Measurements from ENCODE around the gene PNN.

DNA sequence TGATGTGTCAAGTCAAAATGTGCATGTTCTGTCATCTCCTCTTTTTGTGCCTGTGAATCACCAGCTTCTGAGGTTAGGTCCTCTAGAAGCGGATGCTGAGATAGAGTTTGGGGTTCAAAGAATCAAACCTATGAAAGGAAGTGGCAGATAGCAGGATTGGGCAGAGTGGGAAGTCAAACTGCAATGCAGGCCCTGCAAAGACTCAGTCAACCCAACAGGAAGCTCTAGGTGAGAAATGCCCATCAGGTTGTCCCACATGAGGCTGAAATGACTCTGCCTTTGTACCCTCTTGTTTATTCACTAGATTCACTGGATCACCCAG is 54.1 kb downstream of the PNN start:
- TF ChIP-seq POLR2A (IDR thresholded peaks at IDR 0.05): no peak
- TF ChIP-seq, protein P1, sequence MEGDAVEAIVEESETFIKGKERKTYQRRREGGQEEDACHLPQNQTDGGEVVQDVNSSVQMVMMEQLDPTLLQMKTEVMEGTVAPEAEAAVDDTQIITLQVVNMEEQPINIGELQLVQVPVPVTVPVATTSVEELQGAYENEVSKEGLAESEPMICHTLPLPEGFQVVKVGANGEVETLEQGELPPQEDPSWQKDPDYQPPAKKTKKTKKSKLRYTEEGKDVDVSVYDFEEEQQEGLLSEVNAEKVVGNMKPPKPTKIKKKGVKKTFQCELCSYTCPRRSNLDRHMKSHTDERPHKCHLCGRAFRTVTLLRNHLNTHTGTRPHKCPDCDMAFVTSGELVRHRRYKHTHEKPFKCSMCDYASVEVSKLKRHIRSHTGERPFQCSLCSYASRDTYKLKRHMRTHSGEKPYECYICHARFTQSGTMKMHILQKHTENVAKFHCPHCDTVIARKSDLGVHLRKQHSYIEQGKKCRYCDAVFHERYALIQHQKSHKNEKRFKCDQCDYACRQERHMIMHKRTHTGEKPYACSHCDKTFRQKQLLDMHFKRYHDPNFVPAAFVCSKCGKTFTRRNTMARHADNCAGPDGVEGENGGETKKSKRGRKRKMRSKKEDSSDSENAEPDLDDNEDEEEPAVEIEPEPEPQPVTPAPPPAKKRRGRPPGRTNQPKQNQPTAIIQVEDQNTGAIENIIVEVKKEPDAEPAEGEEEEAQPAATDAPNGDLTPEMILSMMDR (IDR thresholded peaks at IDR 0.05 in 4 of 5, conservative IDR thresholded peaks at IDR 0.05 in 1 of 5): no peak
